Stimulated activated naive CD8-positive, alpha-beta T cell treated with anti-CD3 and anti-CD28 coated beads, Interleukin-15, amount 100 ng/mL, for 72 hours (primary cell): Measurements from ENCODE around the gene WFDC1.

Experiments used
- ATAC-seq: fragments of 150-1000 bp; cut with Tn5 transposase; 2 replicates; pipeline ENCODE4 v1.10.0; 2021; ENCODE audit warnings: mild to moderate bottlenecking, moderate library complexity
- DNase-seq, 2 donors: peaks; one replicate each; pipeline ENCODE4 v3.0.0; 2021 to 2022
- H3K27ac Mint-ChIP-seq, 2 donors: one replicate each; pipeline ENCODE4 v1.8.0; 2022; ENCODE audit warnings: mild to moderate bottlenecking in 2 of 2, mixed read lengths in 2 of 2, moderate library complexity in 2 of 2
- H3K27me3 Mint-ChIP-seq: one replicate; pipeline ENCODE4 v1.8.0; 2022; ENCODE audit warnings: mixed read lengths
- H3K4me1 Mint-ChIP-seq: one replicate; pipeline ENCODE4 v1.8.0; 2022; ENCODE audit warnings: mild to moderate bottlenecking, mixed read lengths
- H3K4me3 Mint-ChIP-seq, 2 donors: one replicate each; pipeline ENCODE4 v1.8.0; 2022; ENCODE audit warnings: mild to moderate bottlenecking in 2 of 2, mixed read lengths in 2 of 2, moderate library complexity in 1 of 2
- H3K9me3 Mint-ChIP-seq, 2 donors: one replicate each; pipeline ENCODE4 v1.8.0; 2022; ENCODE audit warnings: mixed read lengths in 2 of 2

The WFDC1 gene

GRCh38 chr16:84307209-84307954, 12.7 kb downstream of the WFDC1 start:
- H3K4me1 Mint-ChIP-seq: no peaks in the 10 kb centered on the region
- no peak overlapping the region for H3K27ac Mint-ChIP-seq
- H3K4me3 Mint-ChIP-seq: no peak overlapping the region
- ATAC-seq (no peak), DNase-seq (no peak)
- H3K27me3 Mint-ChIP-seq: peaks cover 46% of the 10 kb centered on the region
- no peaks in the 10 kb centered on the region for H3K9me3 Mint-ChIP-seq

DNA sequence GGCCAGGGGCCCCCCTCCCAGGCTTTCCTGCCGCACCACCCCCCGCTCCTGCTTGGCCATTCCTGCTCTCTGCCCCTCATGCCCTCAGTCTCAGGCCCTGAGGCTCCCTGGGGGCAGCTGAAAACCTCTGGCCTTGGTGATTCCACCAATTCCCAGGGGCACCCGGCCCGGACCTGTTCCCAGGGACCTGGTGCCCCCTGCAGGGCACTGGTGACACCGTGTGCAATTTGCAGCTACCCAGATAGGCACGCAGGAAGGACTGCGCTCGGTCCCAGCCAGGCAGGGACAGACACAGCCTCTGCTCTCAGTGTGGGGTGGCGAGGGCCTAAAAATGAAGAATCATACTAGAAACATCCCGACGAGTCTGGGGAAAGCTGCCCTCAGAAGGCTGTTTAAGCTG, 13.4 kb downstream of the WFDC1 start:
- H3K4me1 Mint-ChIP-seq: no peaks in the 10 kb centered on the region
- ATAC-seq (peak; percentile 68), DNase-seq (peak; percentile 5 to 14)
- no peak overlapping the region for H3K27ac Mint-ChIP-seq
- H3K9me3 Mint-ChIP-seq: no peaks in the 10 kb centered on the region
- H3K27me3 Mint-ChIP-seq: peaks cover 48% of the 10 kb centered on the region
- no peak overlapping the region for H3K4me3 Mint-ChIP-seq

GRCh38 chr16:84310642-84311041, 16.0 kb downstream of the WFDC1 start:
- DNase-seq (no peak), ATAC-seq (no peak)
- no peaks in the 10 kb centered on the region for H3K9me3 Mint-ChIP-seq
- no peak overlapping the region for H3K4me3 Mint-ChIP-seq
- H3K4me1 Mint-ChIP-seq: no peaks in the 10 kb centered on the region
- H3K27ac Mint-ChIP-seq: no peak overlapping the region
- peaks cover 70% of the 10 kb centered on the region for H3K27me3 Mint-ChIP-seq

DNA sequence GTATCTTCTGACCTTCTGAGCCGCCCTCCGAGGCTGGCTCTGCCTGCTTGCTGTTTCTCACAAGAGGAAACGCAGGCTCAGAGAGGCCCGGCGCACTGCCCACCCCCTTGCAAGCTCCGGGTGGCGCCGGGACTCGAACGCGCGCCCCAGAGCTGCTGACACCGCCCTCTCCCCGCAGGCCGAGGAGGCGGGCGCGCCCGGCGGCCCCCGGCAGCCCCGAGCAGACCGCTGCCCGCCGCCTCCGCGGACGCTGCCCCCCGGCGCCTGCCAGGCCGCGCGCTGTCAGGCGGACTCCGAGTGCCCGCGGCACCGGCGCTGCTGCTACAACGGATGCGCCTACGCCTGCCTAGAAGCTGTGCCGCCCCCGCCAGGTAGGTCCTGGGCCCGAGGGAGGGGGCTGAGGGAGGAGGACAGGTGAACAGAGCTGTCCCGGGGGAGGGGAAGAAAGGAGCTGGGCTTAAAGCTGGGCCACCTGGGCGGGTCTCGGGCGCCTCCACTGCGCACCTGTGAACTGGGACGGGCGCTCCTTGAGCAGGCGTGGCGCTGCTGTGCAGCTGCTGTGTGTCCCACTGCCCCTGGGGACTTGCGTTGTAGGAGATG, 18.2 kb downstream of the WFDC1 start:
- DNase-seq (no peak), ATAC-seq (no peak)
- Mint-ChIP-seq H3K27ac (no peak overlapping the region), H3K4me1 (no peaks in the 10 kb centered on the region), H3K4me3 (no peak overlapping the region), H3K27me3 (peaks cover 67% of the 10 kb centered on the region), H3K9me3 (peaks cover 5% of the 10 kb centered on the region in 2 donors)

GRCh38 chr16:84313921-84314320, 19.2 kb downstream of the WFDC1 start:
- Mint-ChIP-seq H3K4me1 (no peaks in the 10 kb centered on the region), H3K4me3 (no peak overlapping the region), H3K27ac (no peak overlapping the region), H3K9me3 (peaks cover 10 to 15% of the 10 kb centered on the region in 2 donors), H3K27me3 (peaks cover 57% of the 10 kb centered on the region)
- DNase-seq (no peak), ATAC-seq (no peak)

GRCh38 chr16:84314373-84314772, 19.7 kb downstream of the WFDC1 start:
- DNase-seq (no peak), ATAC-seq (no peak)
- Mint-ChIP-seq H3K27ac (no peak overlapping the region), H3K9me3 (peaks cover 12 to 18% of the 10 kb centered on the region in 2 donors), H3K4me1 (no peaks in the 10 kb centered on the region), H3K27me3 (peaks cover 53% of the 10 kb centered on the region), H3K4me3 (no peak overlapping the region)

DNA sequence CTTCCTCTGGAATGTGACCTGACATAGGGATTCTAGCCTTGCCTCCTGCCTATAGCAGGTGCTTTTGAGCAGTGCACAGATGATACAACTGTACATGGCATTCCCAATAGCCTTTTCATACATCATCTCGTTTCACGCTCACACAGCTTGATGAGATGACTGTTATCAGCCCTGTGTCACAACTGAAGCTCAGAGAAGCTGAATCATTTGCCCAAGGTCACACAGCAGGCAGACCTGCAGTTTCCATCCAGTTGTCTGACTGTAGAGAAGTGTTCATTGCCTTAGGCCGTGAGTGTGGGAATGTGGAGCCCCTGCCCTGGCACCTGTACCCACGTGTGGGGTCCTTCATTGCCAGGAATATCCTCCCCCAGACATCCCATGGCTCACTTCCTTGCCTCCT, 20.1 kb downstream of the WFDC1 start:
- H3K27me3 Mint-ChIP-seq: peaks cover 48% of the 10 kb centered on the region
- H3K9me3 Mint-ChIP-seq: peaks cover 12 to 18% of the 10 kb centered on the region in 2 donors
- H3K4me3 Mint-ChIP-seq: no peak overlapping the region
- ATAC-seq (no peak), DNase-seq (no peak)
- H3K27ac Mint-ChIP-seq: no peak overlapping the region
- H3K4me1 Mint-ChIP-seq: no peaks in the 10 kb centered on the region

- Mint-ChIP-seq H3K27me3 (peaks cover 47% of the 10 kb centered on the region), H3K4me3 (no peak overlapping the region), H3K27ac (no peak overlapping the region), H3K9me3 (peaks cover 12 to 18% of the 10 kb centered on the region in 2 donors), H3K4me1 (no peaks in the 10 kb centered on the region)
- no peak for DNase-seq
- ATAC-seq: no peak
Observed at GRCh38 chr16:84315422-84315821, 20.7 kb downstream of the WFDC1 start.

GRCh38 chr16:84318091-84318975, 23.7 kb downstream of the WFDC1 start:
- DNase-seq (no peak), ATAC-seq (no peak)
- Mint-ChIP-seq H3K4me3 (no peak overlapping the region), H3K4me1 (no peaks in the 10 kb centered on the region), H3K9me3 (peaks cover 12 to 18% of the 10 kb centered on the region in 2 donors), H3K27ac (no peak overlapping the region), H3K27me3 (peaks cover 24% of the 10 kb centered on the region)

DNA sequence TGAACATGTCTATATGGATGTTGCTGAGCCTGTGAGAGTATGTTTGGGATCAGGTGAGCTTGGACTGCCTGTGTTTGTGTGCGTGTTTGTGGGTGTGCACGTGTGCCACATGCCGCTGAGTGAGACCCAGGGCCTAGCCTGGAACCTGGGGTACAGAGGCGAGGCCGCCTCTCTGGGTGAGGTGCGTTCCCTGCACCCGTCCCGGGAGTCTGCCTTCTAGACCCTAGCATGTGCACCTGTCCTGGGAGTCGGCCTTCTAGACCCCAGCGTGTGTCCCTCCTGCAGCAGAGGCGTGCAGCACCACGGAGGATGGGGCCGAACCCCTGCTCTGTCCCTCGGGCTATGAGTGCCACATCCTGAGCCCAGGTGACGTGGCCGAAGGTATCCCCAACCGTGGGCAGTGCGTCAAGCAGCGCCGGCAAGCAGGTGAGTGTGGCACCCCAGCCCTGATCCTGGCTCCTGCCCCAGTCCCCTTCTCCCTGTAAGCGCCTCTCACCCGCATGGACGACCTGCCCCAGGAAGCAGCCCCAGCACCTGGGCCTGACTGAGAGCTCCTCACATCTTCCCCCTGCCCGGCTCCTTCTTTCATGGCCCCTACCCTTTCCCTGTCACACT, 24.6 kb downstream of the WFDC1 start:
- Mint-ChIP-seq H3K4me3 (no peak overlapping the region), H3K27ac (no peak overlapping the region), H3K9me3 (peaks cover 12 to 18% of the 10 kb centered on the region in 2 donors), H3K27me3 (peaks cover 15% of the 10 kb centered on the region), H3K4me1 (no peaks in the 10 kb centered on the region)
- DNase-seq (no peak), ATAC-seq (no peak)

DNA sequence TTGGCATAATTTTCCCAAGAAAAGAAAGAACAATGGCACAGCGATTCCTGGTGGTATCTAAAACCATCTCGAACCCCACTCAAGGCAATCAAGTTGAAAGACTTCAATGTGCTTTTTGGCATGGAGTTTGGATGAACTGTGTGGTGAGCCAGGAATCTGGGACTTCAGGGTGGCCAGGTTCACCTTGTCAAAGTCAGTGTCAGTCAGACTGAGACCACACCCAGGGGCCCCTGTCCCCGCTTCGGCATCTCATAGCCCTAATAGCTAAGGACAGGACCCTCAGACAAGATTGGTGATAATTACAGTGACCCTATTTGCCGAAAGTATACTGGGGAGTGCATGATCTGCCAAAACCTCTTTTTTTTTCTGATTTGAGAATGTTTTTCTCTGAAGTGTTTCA, 25.8 kb downstream of the WFDC1 start:
- Mint-ChIP-seq H3K27me3 (peaks cover 5% of the 10 kb centered on the region), H3K4me1 (no peaks in the 10 kb centered on the region), H3K4me3 (no peak overlapping the region), H3K9me3 (peaks cover 12 to 18% of the 10 kb centered on the region in 2 donors), H3K27ac (no peak overlapping the region)
- no peak for DNase-seq
- no peak for ATAC-seq

- H3K9me3 Mint-ChIP-seq: peaks cover 12 to 18% of the 10 kb centered on the region in 2 donors
- no peaks in the 10 kb centered on the region for H3K27me3 Mint-ChIP-seq
- no peak overlapping the region for H3K4me3 Mint-ChIP-seq
- DNase-seq (no peak), ATAC-seq (no peak)
- H3K4me1 Mint-ChIP-seq: no peaks in the 10 kb centered on the region
- no peak overlapping the region for H3K27ac Mint-ChIP-seq
Observed at GRCh38 chr16:84321932-84322331, 27.3 kb downstream of the WFDC1 start.

DNA sequence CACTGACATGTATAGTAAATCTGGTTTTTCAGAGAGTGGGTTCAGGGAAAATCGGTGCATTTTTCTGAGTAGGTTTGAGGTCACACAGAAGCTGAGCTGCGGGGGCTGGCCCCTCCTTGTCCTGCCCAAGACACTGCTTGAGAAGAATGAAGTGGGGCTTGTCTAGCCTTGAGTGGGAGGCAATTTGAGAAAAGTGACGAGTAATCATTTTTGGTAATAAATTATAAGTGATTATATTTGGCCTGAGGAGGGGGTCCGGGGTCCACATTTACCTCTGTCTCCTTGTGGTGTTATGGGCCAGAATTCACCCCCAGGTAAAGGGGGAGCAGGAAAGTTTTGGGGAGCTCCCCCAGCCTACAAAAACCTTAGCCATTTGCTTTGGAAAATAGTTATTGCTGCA, 28.1 kb downstream of the WFDC1 start:
- ATAC-seq (no peak), DNase-seq (no peak)
- H3K4me3 Mint-ChIP-seq: no peak overlapping the region
- peaks cover 8 to 14% of the 10 kb centered on the region in 2 donors for H3K9me3 Mint-ChIP-seq
- no peak overlapping the region for H3K27ac Mint-ChIP-seq
- H3K4me1 Mint-ChIP-seq: no peaks in the 10 kb centered on the region
- H3K27me3 Mint-ChIP-seq: peaks cover 3% of the 10 kb centered on the region

- Mint-ChIP-seq H3K4me1 (no peaks in the 10 kb centered on the region), H3K27me3 (peaks cover 8% of the 10 kb centered on the region), H3K9me3 (peaks cover 5% of the 10 kb centered on the region in 2 donors), H3K27ac (no peak overlapping the region), H3K4me3 (no peak overlapping the region)
- DNase-seq (no peak), ATAC-seq (no peak)
Observed at GRCh38 chr16:84323606-84324005, 28.9 kb downstream of the WFDC1 start.

GRCh38 chr16:84324434-84325262, 30.0 kb downstream of the WFDC1 start:
- ATAC-seq (no peak), DNase-seq (no peak)
- peaks cover 8% of the 10 kb centered on the region for H3K27me3 Mint-ChIP-seq
- H3K4me3 Mint-ChIP-seq: no peak overlapping the region
- no peaks in the 10 kb centered on the region for H3K9me3 Mint-ChIP-seq
- no peaks in the 10 kb centered on the region for H3K4me1 Mint-ChIP-seq
- no peak overlapping the region for H3K27ac Mint-ChIP-seq
